HepG2 (cell line): Measurements from ENCODE around the gene OR10A3. TPM values are rescaled to one million over a fixed set of nuclear protein-coding genes. Genes with fewer than 3 reads are reported as not detected.

Experiments used
- ATAC-seq: fragments of 200-7000 bp; cut with Tn5 transposase; 3 replicates; pipeline ENCODE4 v1.9.1; 2020; ENCODE audit warnings: mild to moderate bottlenecking, moderate library complexity
- BruUV-seq: library from RNA; stranded (reverse); fragments of 400-500 nt; replicated peaks from 2 replicates; lab custom pipeline; 2021; lab: Mats Ljungman, UMichigan
- CTCF ChIA-PET: fragments of 300-600 bp; formaldehyde crosslinking; extraction: SDS; loops from one replicate; lab custom pipeline; 2021; ENCODE audit warnings: low total read pairs, inconsistent platforms, low intra/inter-chr PET ratio; lab: Yijun Ruan, JAX
- POLR2A ChIA-PET: fragments of 350-600 bp; sonication (Branson Sonifier 250); formaldehyde crosslinking; loops from one replicate; lab custom pipeline; 2020; ENCODE audit warnings: antibody characterized with exemption, inconsistent platforms; lab: Yijun Ruan, JAX
- DNase-seq: peaks from one replicate; pipeline ENCODE4 v3.0.0-alpha.2; 2015; ENCODE audit warnings: low spot score
- FAIRE-seq: peaks from 3 replicates; lab custom pipeline; 2011; peaks lifted over from hg19 to GRCh38; lab: Jason Lieb, UNC
- H2AFZ ChIP-seq: one replicate; pipeline ENCODE4 v1.6.1; 2011; ENCODE audit warnings: low read length, inconsistent platforms
- H3K27ac ChIP-seq: fragments of 300-600 bp; 3 replicates; pipeline ENCODE4 v1.8.0; 2011; ENCODE audit warnings: mixed run types, mild to moderate bottlenecking, mixed read lengths, low read length, inconsistent platforms; ENCODE audit not compliant: insufficient read depth; ENCODE audit errors: extremely low read length
- H3K27me3 ChIP-seq, 2 experiments: fragments of 200-600 bp in 1 of 2; 2 replicates in 1 of 2; 3 replicates in 1 of 2; pipeline versions ENCODE4 v1.6.0 to v1.8.0; 2011; ENCODE audit warnings: low read length in 2 of 2, mild to moderate bottlenecking in 2 of 2, moderate library complexity in 2 of 2, inconsistent platforms in 1 of 2; ENCODE audit not compliant: insufficient read depth in 2 of 2, control insufficient read depth in 1 of 2
- H3K36me3 ChIP-seq, 2 experiments: fragments of 200-600 bp in 1 of 2; replicated peaks in 1 of 2; 2 replicates in 1 of 2; 3 replicates in 1 of 2; pipeline versions ENCODE4 v1.5.1 to v1.8.0; 2011; ENCODE audit warnings: low read length in 2 of 2, inconsistent platforms in 1 of 2; ENCODE audit not compliant: insufficient read depth in 2 of 2, control insufficient read depth in 1 of 2
- H3K4me1 ChIP-seq: 2 replicates; pipeline ENCODE4 v1.5.1; 2012; ENCODE audit warnings: low read length, inconsistent platforms; ENCODE audit not compliant: insufficient read depth
- H3K4me2 ChIP-seq: 2 replicates; pipeline ENCODE4 v1.6.0; 2011; ENCODE audit warnings: low read depth, low read length, inconsistent platforms
- H3K4me3 ChIP-seq, 3 experiments: fragments of 200-600 bp in 1 of 3; sonication (generic), shearing (Covaris generic) in 1 of 3; replicated peaks in 1 of 3; 2 replicates each; pipeline ENCODE4 v1.5.1; 2011 to 2016; ENCODE audit warnings: low read length in 3 of 3, inconsistent platforms in 2 of 3, low read depth in 2 of 3, mild to moderate bottlenecking in 2 of 3, control low read depth in 1 of 3, mixed read lengths in 1 of 3; ENCODE audit not compliant: insufficient read depth in 1 of 3
- H3K79me2 ChIP-seq: one replicate; pipeline ENCODE4 v1.6.1; 2011; ENCODE audit warnings: low read length, inconsistent platforms; ENCODE audit not compliant: insufficient read depth
- H3K9ac ChIP-seq: 2 replicates; pipeline ENCODE4 v1.6.0; 2011; ENCODE audit warnings: mild to moderate bottlenecking, low read depth, low read length, inconsistent platforms; ENCODE audit not compliant: insufficient read depth
- H3K9me3 ChIP-seq: 2 replicates; pipeline ENCODE4 v1.5.1; 2012; ENCODE audit warnings: mild to moderate bottlenecking, low read length
- H4K20me1 ChIP-seq: 2 replicates; pipeline ENCODE4 v1.6.0; 2011; ENCODE audit warnings: inconsistent platforms, mild to moderate bottlenecking, low read length, moderate library complexity; ENCODE audit not compliant: insufficient read depth
- FOXP1 ChIP-seq, 2 experiments: fragments of 450-650 bp in 1 of 2; IDR thresholded peaks; 2 replicates each; pipeline ENCODE4 v1.6.1; 2017 to 2018; ENCODE audit warnings: antibody characterized with exemption in 1 of 2
- JUNB ChIP-seq: sonication (generic); formaldehyde crosslinking; IDR thresholded peaks from 2 replicates; pipeline ENCODE4 v1.8.0; 2022; ENCODE audit warnings: missing genetic modification reagents, mild to moderate bottlenecking, borderline replicate concordance
- MIER3 ChIP-seq: IDR thresholded peaks from 2 replicates; pipeline ENCODE4 v1.6.1; 2016; ENCODE audit warnings: missing compliant biosample characterization, borderline replicate concordance
- NCOA2 ChIP-seq: sonication (generic); formaldehyde crosslinking; IDR thresholded peaks from 2 replicates; pipeline ENCODE4 v1.8.0; 2022; ENCODE audit warnings: inconsistent platforms
- NR1H2 ChIP-seq: sonication (generic); formaldehyde crosslinking; IDR thresholded peaks from 2 replicates; pipeline ENCODE4 v1.8.1; 2022; ENCODE audit warnings: low read depth, missing genetic modification reagents, borderline replicate concordance
- POLR2G ChIP-seq: fragments of 200-400 bp; formaldehyde crosslinking; IDR thresholded peaks from 2 replicates; pipeline ENCODE4 v1.6.1; 2018; ENCODE audit warnings: mild to moderate bottlenecking, low read depth, low read length, moderate library complexity
- PRDM15 ChIP-seq: sonication (generic); formaldehyde crosslinking; IDR thresholded peaks from 2 replicates; pipeline ENCODE4 v1.4.0; 2020; ENCODE audit warnings: missing genetic modification reagents
- ZBTB8A ChIP-seq: sonication (generic); formaldehyde crosslinking; IDR thresholded peaks from 2 replicates; pipeline ENCODE4 v1.4.0; 2020; ENCODE audit warnings: mild to moderate bottlenecking, low read depth, missing genetic modification reagents, borderline replicate concordance
- ZNF207 ChIP-seq: fragments of 450-650 bp; IDR thresholded peaks from 2 replicates; pipeline ENCODE4 v1.6.1; 2016; ENCODE audit warnings: antibody characterized with exemption, borderline replicate concordance
- ZNF260 ChIP-seq: sonication (generic); formaldehyde crosslinking; IDR thresholded peaks from 2 replicates; pipeline ENCODE4 v1.4.0; 2020; ENCODE audit warnings: missing genetic modification reagents, low read depth, mild to moderate bottlenecking, borderline replicate concordance
- ZNF468 ChIP-seq: sonication (generic); formaldehyde crosslinking; IDR thresholded peaks from 2 replicates; pipeline ENCODE4 v1.8.0; 2022; ENCODE audit warnings: mild to moderate bottlenecking, moderate library complexity, missing genetic modification reagents
- WGBS: methylation state at CpG from one replicate; pipeline ENCODE4 v1.1.6; 2017; ENCODE audit warnings: low lambda C conversion rate; 5-methylcytosine and 5-hydroxymethylcytosine counted together
- in situ Hi-C: cut with HindIII; loops from 2 replicates; pipeline ENCODE4 v1.10.0; 2017; ENCODE audit warnings: low pct_unique_long_range_greater_than_20kb; ENCODE audit not compliant: extremely low pct_ligation_motif_present
- intact Hi-C: fragments of 100-400 bp; cut with micrococcal nuclease; formaldehyde crosslinking; loops from one replicate; pipeline ENCODE4 v1.10.0; 2022; ENCODE audit not compliant: unreplicated experiment
- polyA plus RNA-seq, 8 experiments: library from polyadenylated mRNA; depleted of rRNA in 3 of 8; stranded (reverse) in 7 of 8; unstranded in 1 of 8; fragments of >200 nt; fragmentation: Illumina TruSeq in 4 of 8; extraction: Trizol in 4 of 8; gene quantifications; 2 replicates each; pipeline versions ENCODE4 v1.2.1 to v1.2.3, GENCODE V29; 2011 to 2016; ENCODE audit warnings: low read depth in 4 of 8, missing spikeins in 1 of 8, mixed read lengths in 1 of 8; ENCODE audit not compliant: insufficient read depth in 1 of 8
- total RNA-seq, 5 experiments: library from RNA; depleted of rRNA; stranded (reverse); fragments of >200 nt; fragmentation: Illumina TruSeq; extraction: Trizol; gene quantifications; 2 replicates each; pipeline ENCODE4 v1.2.3, GENCODE V29; 2016; ENCODE audit warnings: low read depth in 1 of 5

Gene OR10A3
- total and polyA plus RNA-seq, 2 of the 13 experiments (the other 11 are each of a cell fraction or from before 2014, with no cell fraction given): not detected

- FAIRE-seq (no peak), DNase-seq (no peak), ATAC-seq (no peak)
- 27% methylated on average over 4 of the region's 4 CpGs for WGBS
- Histone ChIP-seq H3K9ac (no peak overlapping the region), H2AFZ (no peak overlapping the region), H3K9me3 (no peaks in the 10 kb centered on the region), H3K4me1 (no peaks in the 10 kb centered on the region), H3K4me2 (no peak overlapping the region), H3K27me3 (no peaks in the 10 kb centered on the region), H3K36me3 (no peaks in the 10 kb centered on the region), H4K20me1 (no peaks in the 10 kb centered on the region), H3K4me3 (no peak overlapping the region), H3K79me2 (no peaks in the 10 kb centered on the region), H3K27ac (no peak overlapping the region)
- in situ Hi-C loops (no loop called here), intact Hi-C loops (loop anchor here (10.0 kb wide), 1 partner anchor 195 kb away; no protein-coding TSS in a partner anchor)
- no peak for TF ChIP-seq JUNB (CRISPR knock-in tag)
- no peak for TF ChIP-seq ZNF207
- no peak for TF ChIP-seq ZNF260
- no peak for TF ChIP-seq POLR2G
- TF ChIP-seq MIER3 (CRISPR knock-in tag): no peak
- no peak for TF ChIP-seq FOXP1 (IDR thresholded peaks at IDR 0.05)
- no peak for TF ChIP-seq FOXP1 (CRISPR knock-in tag; IDR thresholded peaks at IDR 0.05)
- no peak for TF ChIP-seq ZNF468 (CRISPR knock-in tag)
- no peak for TF ChIP-seq ZBTB8A (CRISPR knock-in tag)
- CTCF ChIA-PET: no interaction called here
- POLR2A ChIA-PET: no interaction called here
- BruUV-seq: no TSS peak
These were observed 42.1 kb downstream of the OR10A3 start for GRCh38 chr11:7899418-7899817.

- no peaks in the 10 kb centered on the region for H3K36me3 ChIP-seq
- no TSS peak for BruUV-seq
- DNase-seq (no peak), FAIRE-seq (no peak), ATAC-seq (no peak)
- no peaks in the 10 kb centered on the region for H3K27me3 ChIP-seq
- no peak overlapping the region for H3K9ac ChIP-seq
- H3K27ac ChIP-seq: no peak overlapping the region
- H3K9me3 ChIP-seq: no peaks in the 10 kb centered on the region
- H3K4me2 ChIP-seq: no peak overlapping the region
- 54% methylated on average over 5 of the region's 5 CpGs for WGBS
- intact Hi-C loops (loop anchor here (10.0 kb wide), 1 partner anchor 196 kb away; no protein-coding TSS in a partner anchor), in situ Hi-C loops (no loop called here)
- CTCF ChIA-PET: no interaction called here
- no peaks in the 10 kb centered on the region for H4K20me1 ChIP-seq
- H3K4me3 ChIP-seq: no peak overlapping the region
- H3K4me1 ChIP-seq: 0 out of 2 replicates have a peak, but pooled peaks cover under 1% of the 10 kb centered on the region
- H3K79me2 ChIP-seq: no peaks in the 10 kb centered on the region
- POLR2A ChIA-PET: no interaction called here
- no peak overlapping the region for H2AFZ ChIP-seq
- TF ChIP-seq NR1H2 (CRISPR knock-in tag) (no peak), NCOA2 (CRISPR knock-in tag) (no peak), PRDM15 (no peak)
These were observed 42.7 kb downstream of the OR10A3 start for GRCh38 chr11:7898666-7899283.
